Kidney (tissue), 14 donors: ENCODE results near the gene CREB1. TPM values are rescaled to one million over a fixed set of nuclear protein-coding genes. Genes with fewer than 3 reads are reported as not detected.
A peak's percentile ranks its signal among the peaks of the same experiment; 100 is the strongest.

Experiments
- DNase-seq, 5 donors: peaks; one replicate each; pipeline ENCODE4 v3.0.0-alpha.2; 2013 to 2020
- FAIRE-seq: peaks from 2 replicates; lab custom pipeline; 2012; peaks lifted over from hg19 to GRCh38; lab: Jason Lieb, UNC
- H3K27ac ChIP-seq, 2 donors: one replicate each; pipeline ENCODE4 v1.7.0; 2013; ENCODE audit warnings: low read depth in 2 of 2, low read length in 2 of 2, inconsistent platforms in 1 of 2
- H3K27me3 ChIP-seq: one replicate; pipeline ENCODE4 v1.7.1; 2013; ENCODE audit warnings: low read length, inconsistent platforms; ENCODE audit not compliant: control insufficient read depth, insufficient read depth
- H3K36me3 ChIP-seq, 3 donors: one replicate each; pipeline versions ENCODE4 v1.7.0 to v1.7.1; 2013; ENCODE audit warnings: low read length in 3 of 3, control low read depth in 1 of 3, inconsistent platforms in 1 of 3; ENCODE audit not compliant: insufficient read depth in 3 of 3, control insufficient read depth in 2 of 3
- H3K4me1 ChIP-seq, 3 donors: one replicate each; pipeline versions ENCODE4 v1.7.0 to v1.7.1; 2013; ENCODE audit warnings: low read length in 3 of 3, inconsistent platforms in 1 of 3, low read depth in 1 of 3; ENCODE audit not compliant: control insufficient read depth in 2 of 3, insufficient read depth in 2 of 3
- H3K4me3 ChIP-seq, 3 donors: one replicate each; pipeline versions ENCODE4 v1.7.0 to v1.8.1; 2013; ENCODE audit warnings: low read length in 3 of 3, control low read depth in 1 of 3, inconsistent platforms in 1 of 3
- H3K9ac ChIP-seq, 3 donors: one replicate each; pipeline versions ENCODE4 v1.7.0 to v1.7.1; 2013; ENCODE audit warnings: low read length in 3 of 3, control low read depth in 1 of 3, inconsistent platforms in 1 of 3
- H3K9me3 ChIP-seq, 3 donors: one replicate each; pipeline versions ENCODE4 v1.7.0 to v1.7.1; 2013; ENCODE audit warnings: low read length in 3 of 3, control low read depth in 1 of 3, inconsistent platforms in 1 of 3; ENCODE audit not compliant: control insufficient read depth in 2 of 3, insufficient read depth in 1 of 3
- CTCF ChIP-seq: IDR thresholded peaks from 3 replicates; pipeline ENCODE4 v1.5.1; 2012; ENCODE audit warnings: mild to moderate bottlenecking, moderate library complexity, borderline replicate concordance; ENCODE audit not compliant: insufficient read depth; ENCODE audit errors: extremely low read depth
- intact Hi-C: fragments of 100-400 bp; cut with DNase I; formaldehyde crosslinking; loops from one replicate; pipeline ENCODE4 v1.11.1; 2022
- polyA plus RNA-seq: library from polyadenylated mRNA; stranded (reverse); fragments of 350-450 nt; fragmentation: Illumina TruSeq; extraction: RNeasy Lipid Tissue Mini Kit (QIAGEN cat#74804); gene quantifications from one replicate; pipeline ENCODE4 v1.2.3, GENCODE V29; 2014; ENCODE audit warnings: low read depth, low replicate concordance; ENCODE audit not compliant: insufficient read depth
- total RNA-seq: library from RNA; stranded (reverse); fragmentation: NEBNext Ultra II Directional; extraction: Animal tissue kit (Norgen Biotek cat#: 25700); gene quantifications from one replicate; pipeline ENCODE4 v1.2.1, GENCODE V29; 2021
- donor health status: control.
- donor health status: control.
- donor health status: control.
- donor health status: control.
- donor health status: control.
- donor health status: DM: yes; HTN: yes; CAD: no.
- donor health status: Normal renal cell carcinoma (clear cell type).

CREB1 gene
- total and polyA plus RNA-seq, 2 donors from 2014 or later: 8.9 to 63.8 TPM

DNA sequence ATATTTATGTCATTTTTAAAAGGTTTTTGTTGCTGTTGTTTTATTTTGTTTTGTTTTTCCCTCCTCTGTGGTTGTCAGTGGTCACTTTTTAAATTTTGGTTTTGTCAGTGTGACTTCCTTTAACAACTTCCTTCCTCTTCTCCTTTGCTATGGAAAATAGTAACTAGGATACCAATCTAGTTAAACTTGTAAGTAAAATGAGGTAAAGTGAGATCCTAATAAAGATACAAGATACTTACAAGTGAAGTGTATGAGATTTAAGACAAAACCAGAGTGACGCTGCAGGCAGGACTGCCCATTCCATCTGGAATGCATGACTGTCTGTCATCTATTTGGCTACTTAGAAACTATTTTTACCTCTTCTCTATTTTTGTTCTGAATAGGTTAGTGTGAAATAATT is 30.6 kb upstream of the CREB1 start:
- Histone ChIP-seq H3K27ac (no peak overlapping the region), H3K36me3 (no peaks in the 10 kb centered on the region), H3K4me3 (no peak overlapping the region), H3K9ac (no peak overlapping the region), H3K9me3 (no peaks in the 10 kb centered on the region), H3K4me1 (no peaks in the 10 kb centered on the region), H3K27me3 (no peaks in the 10 kb centered on the region)
- no peak for TF ChIP-seq CTCF
- no peak for FAIRE-seq
- DNase-seq: peak in 1 of 5 donors; percentile 28
- intact Hi-C loops: no loop called here

GRCh38 chr2:207501802-207502576 is 27.8 kb upstream of the CREB1 start:
- no peak for TF ChIP-seq CTCF
- Histone ChIP-seq H3K9me3 (no peaks in the 10 kb centered on the region), H3K36me3 (no peaks in the 10 kb centered on the region), H3K9ac (no peak overlapping the region), H3K27ac (no peak overlapping the region), H3K27me3 (no peaks in the 10 kb centered on the region), H3K4me3 (no peak overlapping the region), H3K4me1 (peaks cover 0 to 2% (median 0%) of the 10 kb centered on the region in 3 donors)
- DNase-seq (no peak), FAIRE-seq (no peak)
- intact Hi-C loops: no loop called here

- Histone ChIP-seq H3K27ac (no peak overlapping the region), H3K4me1 (peaks cover 0 to 2% (median 0%) of the 10 kb centered on the region in 3 donors), H3K27me3 (no peaks in the 10 kb centered on the region), H3K36me3 (no peaks in the 10 kb centered on the region), H3K9ac (no peak overlapping the region), H3K9me3 (no peaks in the 10 kb centered on the region), H3K4me3 (no peak overlapping the region)
- DNase-seq: no peak
- FAIRE-seq: no peak
- intact Hi-C loops: no loop called here
- no peak for TF ChIP-seq CTCF
These were observed 27.1 kb upstream of the CREB1 start for GRCh38 chr2:207502577-207503198.
